Immature natural killer cell (primary cell): ENCODE data around the gene ASIC5. TPM values are rescaled to one million over a fixed set of nuclear protein-coding genes. Genes with fewer than 3 reads are reported as not detected.
A peak's percentile ranks its signal among the peaks of the same experiment; 100 is the strongest.
"Not testable (repeated sequence)": the region's sequence is repeated elsewhere in the genome, so short reads cannot be mapped to it uniquely, and the experiment has no call there.

ENCODE experiments used
- DNase-seq, 3 donors: peaks; one replicate each; pipeline ENCODE4 v3.0.0; 2022; ENCODE audit warnings: mixed read lengths in 1 of 3
- H3K27ac Mint-ChIP-seq, 6 donors: one replicate each; pipeline ENCODE4 v1.8.0; 2020; ENCODE audit warnings: mixed read lengths in 6 of 6, mild to moderate bottlenecking in 5 of 6, inconsistent platforms in 4 of 6, moderate library complexity in 3 of 6
- H3K27me3 Mint-ChIP-seq, 3 donors: one replicate each; pipeline ENCODE4 v1.8.0; 2020 to 2021; ENCODE audit warnings: low read depth in 3 of 3, mild to moderate bottlenecking in 3 of 3, mixed read lengths in 3 of 3, moderate library complexity in 3 of 3, inconsistent platforms in 1 of 3
- H3K36me3 Mint-ChIP-seq, 3 donors: one replicate each; pipeline ENCODE4 v1.8.0; 2020; ENCODE audit warnings: mixed read lengths in 3 of 3, inconsistent platforms in 2 of 3, mild to moderate bottlenecking in 2 of 3
- H3K4me1 Mint-ChIP-seq, 2 donors: one replicate each; pipeline ENCODE4 v1.8.0; 2020; ENCODE audit warnings: inconsistent platforms in 2 of 2, mild to moderate bottlenecking in 2 of 2, mixed read lengths in 2 of 2, moderate library complexity in 1 of 2
- H3K4me3 Mint-ChIP-seq, 5 donors: one replicate each; pipeline ENCODE4 v1.8.0; 2020; ENCODE audit warnings: mild to moderate bottlenecking in 5 of 5, mixed read lengths in 5 of 5, inconsistent platforms in 3 of 5, moderate library complexity in 3 of 5
- H3K9me3 Mint-ChIP-seq, 6 donors: one replicate each; pipeline ENCODE4 v1.8.0; 2020; ENCODE audit warnings: mild to moderate bottlenecking in 6 of 6, mixed read lengths in 6 of 6, inconsistent platforms in 4 of 6, moderate library complexity in 3 of 6
- polyA plus RNA-seq, 3 donors: library from polyadenylated mRNA; unstranded; fragments of 300-500 nt; fragmentation: Illumina TruSeq; gene quantifications; one replicate each; pipeline ENCODE4 v1.2.3, GENCODE V29; 2021

ASIC5 gene
- polyA plus RNA-seq, 3 donors from 2014 or later, result not detected

DNA sequence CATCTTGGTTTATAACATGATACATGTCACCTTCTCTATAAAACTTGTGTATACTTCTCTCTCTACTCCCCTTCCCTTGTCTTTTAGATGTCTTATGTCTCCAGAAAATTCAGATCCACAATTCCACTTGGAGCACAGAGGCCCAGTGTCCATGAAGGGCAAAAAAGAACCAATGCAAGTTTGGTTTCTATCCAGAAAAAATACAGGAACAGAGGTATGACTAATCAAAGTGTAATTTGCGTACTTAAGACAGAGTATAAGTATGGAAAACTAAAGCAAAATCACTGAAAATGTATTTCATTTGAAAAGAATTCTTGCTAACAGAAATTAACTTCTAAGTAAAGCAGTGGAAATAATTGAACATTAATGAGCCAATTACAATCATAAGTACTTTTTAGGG is 61.1 kb downstream of the ASIC5 start:
- no peak overlapping the region for H3K27ac Mint-ChIP-seq
- H3K9me3 Mint-ChIP-seq, result no peaks in the 10 kb centered on the region
- H3K4me3 Mint-ChIP-seq, result no peak overlapping the region
- peaks cover 0 to 10% (median 7%) of the 10 kb centered on the region in 3 donors for H3K36me3 Mint-ChIP-seq
- H3K27me3 Mint-ChIP-seq, result peaks cover 0 to 3% (median 0%) of the 10 kb centered on the region in 3 donors
- no peak for DNase-seq
- H3K4me1 Mint-ChIP-seq, result no peaks in the 10 kb centered on the region

DNA sequence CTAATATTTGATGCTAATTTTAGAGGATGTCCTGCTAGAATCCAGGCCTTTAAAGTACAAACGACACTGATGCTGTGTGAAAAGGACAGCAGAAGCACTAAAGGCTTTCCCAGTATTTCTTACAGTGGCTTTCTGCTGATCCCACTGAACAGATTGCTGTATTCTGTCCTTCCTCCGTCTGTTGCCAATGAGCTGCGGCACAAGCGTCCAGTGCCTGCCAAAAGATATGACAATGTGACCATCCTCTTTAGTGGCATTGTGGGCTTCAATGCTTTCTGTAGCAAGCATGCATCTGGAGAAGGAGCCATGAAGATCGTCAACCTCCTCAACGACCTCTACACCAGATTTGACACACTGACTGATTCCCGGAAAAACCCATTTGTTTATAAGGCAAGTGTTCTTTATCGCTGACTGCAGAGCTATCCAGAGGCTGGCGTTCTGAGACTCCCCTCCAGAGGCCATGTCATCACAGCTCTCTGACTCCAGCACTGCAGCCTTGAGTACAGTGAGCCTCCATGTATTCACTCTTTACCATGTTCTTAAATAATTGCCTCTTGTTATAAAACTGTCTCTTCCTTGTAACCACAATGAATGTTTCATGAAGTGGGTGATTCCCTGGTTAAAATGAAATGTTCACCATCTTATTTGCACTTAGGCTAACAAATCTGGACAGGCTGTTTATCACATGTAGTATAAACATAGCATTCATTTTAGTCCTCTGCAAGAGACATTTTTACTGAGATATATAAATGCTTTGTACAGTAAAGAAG is 63.7 kb downstream of the ASIC5 start:
- peaks cover 0 to 1% (median 0%) of the 10 kb centered on the region in 3 donors for H3K27me3 Mint-ChIP-seq
- no peaks in the 10 kb centered on the region for H3K9me3 Mint-ChIP-seq
- peaks cover 0 to 10% (median 7%) of the 10 kb centered on the region in 3 donors for H3K36me3 Mint-ChIP-seq
- no peak overlapping the region for H3K4me3 Mint-ChIP-seq
- H3K27ac Mint-ChIP-seq, result no peak overlapping the region
- no peaks in the 10 kb centered on the region for H3K4me1 Mint-ChIP-seq
- no peak for DNase-seq

GRCh38 chr4:155800685-155801343 is 65.3 kb downstream of the ASIC5 start:
- H3K27me3 Mint-ChIP-seq, result peaks cover 0 to 1% (median 0%) of the 10 kb centered on the region in 3 donors
- H3K36me3 Mint-ChIP-seq, result peaks cover 0 to 10% (median 7%) of the 10 kb centered on the region in 3 donors
- no peaks in the 10 kb centered on the region for H3K9me3 Mint-ChIP-seq
- H3K27ac Mint-ChIP-seq, result no peak overlapping the region
- H3K4me3 Mint-ChIP-seq, result no peak overlapping the region
- no peaks in the 10 kb centered on the region for H3K4me1 Mint-ChIP-seq
- DNase-seq, result no peak

DNA sequence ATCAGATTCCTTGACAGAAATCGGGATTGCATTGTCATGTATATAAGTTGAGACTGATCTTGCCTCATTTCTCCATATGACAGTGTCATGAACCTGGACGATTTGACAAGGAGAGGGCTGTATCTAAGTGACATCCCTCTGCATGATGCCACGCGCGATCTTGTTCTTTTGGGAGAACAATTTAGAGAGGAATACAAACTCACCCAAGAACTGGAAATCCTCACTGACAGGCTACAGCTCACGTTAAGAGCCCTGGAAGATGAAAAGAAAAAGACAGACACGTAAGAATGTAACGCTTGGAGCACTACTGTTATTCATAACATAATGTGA is 66.3 kb downstream of the ASIC5 start:
- no peak overlapping the region for H3K27ac Mint-ChIP-seq
- no peak overlapping the region for H3K4me3 Mint-ChIP-seq
- no peaks in the 10 kb centered on the region for H3K4me1 Mint-ChIP-seq
- H3K9me3 Mint-ChIP-seq, result no peaks in the 10 kb centered on the region
- H3K27me3 Mint-ChIP-seq, result no peaks in the 10 kb centered on the region
- no peak for DNase-seq
- H3K36me3 Mint-ChIP-seq, result peaks cover 0 to 7% (median 7%) of the 10 kb centered on the region in 3 donors

DNA sequence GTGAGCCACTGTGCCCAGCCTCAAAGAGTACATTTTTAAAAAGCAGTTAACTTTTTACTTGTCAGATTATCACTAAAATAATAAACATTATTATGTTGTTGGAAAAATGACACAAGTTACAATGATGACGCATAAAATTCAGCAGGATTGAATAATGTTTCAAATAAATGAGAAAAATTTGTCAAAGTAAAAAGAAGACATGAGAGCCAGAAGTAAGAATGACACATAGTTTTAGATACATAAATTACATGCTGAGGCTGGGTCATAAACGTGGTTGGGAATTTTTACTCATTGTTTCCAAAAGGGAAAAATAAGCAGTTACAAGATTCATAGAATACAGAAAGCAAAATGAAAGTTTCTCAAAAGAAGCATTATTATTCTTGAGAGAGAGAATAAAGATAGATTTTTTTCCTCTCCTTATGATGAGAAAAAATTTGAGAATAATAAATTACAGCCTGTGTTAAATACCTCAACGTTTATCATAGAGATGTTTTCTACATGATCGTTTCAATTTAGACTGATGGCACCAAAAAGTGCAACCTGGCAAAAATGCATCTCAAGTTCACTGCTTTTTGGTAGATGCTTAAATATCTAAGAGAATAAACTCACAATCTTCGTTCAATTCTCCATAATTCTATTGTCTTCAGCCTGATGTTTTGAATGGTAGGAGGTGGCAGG is 66.8 kb downstream of the ASIC5 start:
- Mint-ChIP-seq H3K27me3 (no peaks in the 10 kb centered on the region), H3K36me3 (peaks cover 0 to 7% (median 4%) of the 10 kb centered on the region in 3 donors), H3K27ac (no peak overlapping the region), H3K4me1 (no peaks in the 10 kb centered on the region), H3K4me3 (no peak overlapping the region), H3K9me3 (no peaks in the 10 kb centered on the region)
- no peak for DNase-seq

DNA sequence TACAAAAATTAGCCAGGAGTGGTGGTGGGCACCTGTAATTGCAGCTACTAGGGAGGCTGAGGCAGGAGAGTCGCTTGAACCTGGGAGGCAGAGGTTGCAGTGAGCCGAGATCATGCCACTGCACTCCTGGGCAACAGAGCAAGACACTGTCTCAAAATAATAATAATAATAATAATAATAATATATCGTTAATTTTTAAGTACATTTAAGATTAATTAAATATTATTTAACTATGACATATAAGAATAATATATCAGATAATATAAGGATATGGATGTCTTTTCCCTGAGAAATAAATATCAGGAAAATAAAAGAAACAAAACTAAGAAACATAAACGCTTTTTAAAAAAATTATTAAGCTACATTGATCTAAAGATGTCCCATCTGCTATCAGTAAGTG is 68.5 kb downstream of the ASIC5 start:
- H3K4me1 Mint-ChIP-seq, H3K27ac Mint-ChIP-seq: not testable (repeated sequence)

DNA sequence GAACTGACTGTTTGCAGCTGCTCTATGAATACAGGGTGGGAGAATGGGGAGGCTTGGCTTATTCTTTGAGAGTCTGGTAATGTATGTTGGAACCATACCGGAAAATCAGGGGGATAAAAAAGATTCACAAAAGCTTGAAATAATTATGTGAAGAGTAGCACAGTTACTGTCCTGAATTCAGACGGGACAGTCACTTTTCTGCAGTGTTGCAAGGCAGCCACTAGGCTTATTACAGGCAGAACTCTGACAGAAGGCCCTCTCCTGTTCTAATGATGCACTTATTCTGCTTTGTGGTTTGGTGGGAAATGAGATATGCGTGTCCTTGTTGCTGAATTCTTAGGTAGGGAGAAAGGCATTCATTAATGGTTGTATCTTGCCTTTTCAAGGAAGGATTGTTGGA is 70.1 kb downstream of the ASIC5 start:
- Mint-ChIP-seq H3K9me3 (no peaks in the 10 kb centered on the region), H3K4me3 (no peak overlapping the region), H3K4me1 (no peaks in the 10 kb centered on the region), H3K27ac (peak overlapping the region in 1 of 6 donors; percentile 2), H3K27me3 (no peaks in the 10 kb centered on the region), H3K36me3 (no peaks in the 10 kb centered on the region)
- DNase-seq, result no peak

More for the DNA sequence above, 68.5 kb downstream of the ASIC5 start:
- not testable (repeated sequence) for H3K36me3 Mint-ChIP-seq, DNase-seq, H3K4me3 Mint-ChIP-seq, H3K9me3 Mint-ChIP-seq, H3K27me3 Mint-ChIP-seq

GRCh38 chr4:155794589-155795236 is 71.4 kb downstream of the ASIC5 start:
- H3K36me3 Mint-ChIP-seq, result peaks cover 0 to 3% (median 0%) of the 10 kb centered on the region in 3 donors
- H3K4me3 Mint-ChIP-seq, result no peak overlapping the region
- DNase-seq, result no peak

GRCh38 chr4:155789982-155790381 is 76.1 kb downstream of the ASIC5 start:
- DNase-seq, result no peak
- Mint-ChIP-seq H3K36me3 (peaks cover 0 to 3% (median 0%) of the 10 kb centered on the region in 3 donors), H3K9me3 (no peaks in the 10 kb centered on the region), H3K27ac (no peak overlapping the region), H3K4me3 (no peak overlapping the region), H3K4me1 (peaks cover 0 to 5% of the 10 kb centered on the region in 2 donors), H3K27me3 (no peaks in the 10 kb centered on the region)

More at GRCh38 chr4:155794589-155795236, 71.4 kb downstream of the ASIC5 start:
- Mint-ChIP-seq H3K4me1 (no peaks in the 10 kb centered on the region), H3K27me3 (no peaks in the 10 kb centered on the region), H3K9me3 (no peaks in the 10 kb centered on the region), H3K27ac (no peak overlapping the region)

GRCh38 chr4:155789391-155789790 is 76.7 kb downstream of the ASIC5 start:
- no peak for DNase-seq
- Mint-ChIP-seq H3K27me3 (no peaks in the 10 kb centered on the region), H3K27ac (no peak overlapping the region), H3K36me3 (peaks cover 0 to 3% (median 0%) of the 10 kb centered on the region in 3 donors), H3K4me1 (peaks cover 0 to 5% of the 10 kb centered on the region in 2 donors), H3K4me3 (no peak overlapping the region), H3K9me3 (no peaks in the 10 kb centered on the region)

DNA sequence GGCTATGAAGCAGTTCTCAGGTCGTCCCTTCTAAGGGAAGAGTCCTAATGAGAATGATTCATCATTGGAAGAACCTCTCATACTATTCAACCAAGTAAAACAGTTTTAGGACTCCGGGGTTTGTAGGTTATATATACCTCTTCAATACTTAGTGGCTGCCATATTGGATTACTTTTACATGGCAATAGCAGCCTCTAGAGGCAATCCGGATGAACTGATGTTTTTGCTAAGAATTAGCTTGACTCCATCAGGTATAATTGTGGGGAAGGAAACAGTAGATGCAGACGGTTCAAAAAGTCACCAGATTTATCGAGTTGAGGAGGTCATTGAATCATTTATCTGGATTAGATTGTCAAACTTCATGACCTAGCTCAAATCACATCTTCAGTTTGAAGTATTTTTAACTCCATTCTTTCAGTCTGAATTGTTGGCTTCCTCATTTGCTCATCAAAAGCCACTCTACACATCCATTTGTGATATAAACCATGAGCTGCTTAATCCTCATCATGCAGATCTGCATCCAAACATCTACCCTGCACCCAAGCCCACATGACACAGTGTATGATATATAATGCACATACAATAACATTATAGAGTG is 78.9 kb downstream of the ASIC5 start:
- Mint-ChIP-seq H3K27me3 (no peaks in the 10 kb centered on the region), H3K36me3 (peaks cover 0 to 4% (median 3%) of the 10 kb centered on the region in 3 donors), H3K4me3 (no peak overlapping the region), H3K9me3 (no peaks in the 10 kb centered on the region), H3K4me1 (peaks cover 0 to 5% of the 10 kb centered on the region in 2 donors), H3K27ac (no peak overlapping the region)
- peak; percentile 44 to 46 (median 45) for DNase-seq

DNA sequence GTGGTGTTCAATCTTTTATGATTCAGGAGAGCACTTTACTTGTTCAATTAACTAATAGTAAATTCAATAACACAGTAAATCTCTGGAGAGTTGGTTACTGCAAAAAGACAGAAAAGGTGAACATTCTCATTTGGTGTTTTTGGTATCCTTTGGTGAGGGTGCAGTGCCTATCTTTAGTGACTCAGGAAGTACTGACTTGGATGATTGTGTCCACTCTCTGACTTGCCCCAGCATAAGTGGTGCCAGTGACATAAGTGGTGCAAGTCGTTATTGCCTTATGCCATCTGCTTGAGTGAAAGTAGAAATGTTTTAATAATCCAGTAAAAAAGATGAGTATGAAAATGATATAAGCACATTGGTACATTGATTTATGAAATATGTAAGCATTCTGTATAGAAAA is 80.2 kb downstream of the ASIC5 start:
- H3K27me3 Mint-ChIP-seq, result no peaks in the 10 kb centered on the region
- H3K36me3 Mint-ChIP-seq, result peaks cover 0 to 4% (median 3%) of the 10 kb centered on the region in 3 donors
- no peak for DNase-seq
- H3K27ac Mint-ChIP-seq, result no peak overlapping the region
- H3K4me1 Mint-ChIP-seq, result peaks cover 0 to 5% of the 10 kb centered on the region in 2 donors
- H3K9me3 Mint-ChIP-seq, result no peaks in the 10 kb centered on the region
- no peak overlapping the region for H3K4me3 Mint-ChIP-seq

DNA sequence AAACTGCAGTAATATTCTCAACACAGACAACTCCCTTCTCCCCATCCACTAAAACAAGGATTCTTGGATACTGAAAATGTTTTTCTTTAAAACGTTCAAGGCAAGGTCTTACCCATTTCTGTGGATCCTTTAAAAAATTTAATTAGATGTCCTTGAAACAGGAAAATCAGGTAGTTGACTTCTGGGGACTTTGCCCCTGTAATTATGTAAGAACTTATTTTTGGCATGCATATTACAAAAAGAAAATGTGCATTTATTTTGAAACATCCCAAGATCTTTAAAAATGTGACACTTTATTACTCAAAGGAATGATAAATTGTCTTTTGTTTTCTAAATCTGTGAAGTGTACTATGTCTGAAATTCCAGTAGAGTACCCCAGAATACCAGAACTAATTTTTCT is 81.4 kb downstream of the ASIC5 start:
- Mint-ChIP-seq H3K4me3 (no peak overlapping the region), H3K27ac (no peak overlapping the region), H3K9me3 (no peaks in the 10 kb centered on the region), H3K36me3 (peaks cover 0 to 4% (median 3%) of the 10 kb centered on the region in 3 donors), H3K27me3 (no peaks in the 10 kb centered on the region), H3K4me1 (peaks cover 0 to 5% of the 10 kb centered on the region in 2 donors)
- no peak for DNase-seq
